DMS53 treated with DMSO at 0.1 percent for 48 hours (cell line): Measurements from ENCODE around the gene PLA2G4D.

Experiments used
- DNase-seq: peaks from one replicate; lab custom pipeline; 2025; ENCODE audit not compliant: unreplicated experiment; lab: John Stamatoyannopoulos, UW

PLA2G4D gene

GRCh38 chr15:42056934-42057798, 37.2 kb downstream of the PLA2G4D start:
- DNase-seq = peak; percentile 83

GRCh38 chr15:42053914-42054313, 40.4 kb downstream of the PLA2G4D start:
- no peak for DNase-seq

GRCh38 chr15:42053010-42053409, 41.4 kb downstream of the PLA2G4D start:
- no peak for DNase-seq

- DNase-seq = no peak
These were observed 43.7 kb downstream of the PLA2G4D start for GRCh38 chr15:42050484-42051255.

- no peak for DNase-seq
These were observed 45.6 kb downstream of the PLA2G4D start for GRCh38 chr15:42048821-42049200.

- no peak for DNase-seq
These were observed 46.1 kb downstream of the PLA2G4D start for GRCh38 chr15:42048080-42048820.

- DNase-seq = peak; percentile 87
These were observed 47.8 kb downstream of the PLA2G4D start for GRCh38 chr15:42046597-42046996.

GRCh38 chr15:42045211-42045615, 49.1 kb downstream of the PLA2G4D start:
- peak; percentile 29 for DNase-seq

GRCh38 chr15:42042602-42043400, 51.6 kb downstream of the PLA2G4D start:
- no peak for DNase-seq

- DNase-seq = no peak
These were observed 56.0 kb downstream of the PLA2G4D start for GRCh38 chr15:42038401-42038800.

- DNase-seq = no peak
These were observed 56.7 kb downstream of the PLA2G4D start for GRCh38 chr15:42037656-42038055.

GRCh38 chr15:42036966-42037365, 57.4 kb downstream of the PLA2G4D start:
- DNase-seq = no peak

GRCh38 chr15:42036112-42036905, 58.1 kb downstream of the PLA2G4D start:
- DNase-seq = no peak

GRCh38 chr15:42035435-42035761, 59.0 kb downstream of the PLA2G4D start:
- no peak for DNase-seq

GRCh38 chr15:42034628-42035434, 59.5 kb downstream of the PLA2G4D start:
- no peak for DNase-seq

GRCh38 chr15:42033214-42033873, 61.0 kb downstream of the PLA2G4D start:
- DNase-seq = no peak

GRCh38 chr15:42032376-42033213, 61.8 kb downstream of the PLA2G4D start:
- no peak for DNase-seq
